H1 (cell line): Measurements from ENCODE around the gene SV2B. TPM values are rescaled to one million over a fixed set of nuclear protein-coding genes. Genes with fewer than 3 reads are reported as not detected.

ENCODE experiments used
- CHD1 ChIP-seq: IDR thresholded peaks from 2 replicates; pipeline ENCODE4 v1.6.1; 2012; ENCODE audit warnings: low read depth, low read length, improper control_type of control experiment
- CREB1 ChIP-seq: IDR thresholded peaks from 2 replicates; pipeline ENCODE4 v1.6.1; 2012; ENCODE audit warnings: inconsistent platforms
- CTBP2 ChIP-seq: IDR thresholded peaks from 2 replicates; pipeline ENCODE4 v1.7.0; 2011; ENCODE audit warnings: borderline replicate concordance, mild to moderate bottlenecking, moderate library complexity, mixed read lengths, low read length; ENCODE audit not compliant: insufficient read depth, insufficient read length
- CTCF ChIP-seq, 3 experiments: IDR thresholded peaks; 1 replicate in 2 of 3; 2 replicates in 1 of 3; pipeline versions ENCODE4 v1.5.1 to v1.6.1; 2011; ENCODE audit warnings: low read length in 3 of 3, mild to moderate bottlenecking in 3 of 3, inconsistent platforms in 2 of 3, low read depth in 1 of 3, moderate library complexity in 1 of 3; ENCODE audit not compliant: insufficient read depth in 1 of 3; ENCODE audit errors: control extremely low read depth in 1 of 3
- GABPA ChIP-seq: IDR thresholded peaks from 2 replicates; pipeline ENCODE4 v1.6.1; 2011; ENCODE audit warnings: mild to moderate bottlenecking, low read length, moderate library complexity, borderline replicate concordance; ENCODE audit not compliant: insufficient read depth
- ZNF274 ChIP-seq: IDR thresholded peaks from 2 replicates; pipeline ENCODE4 v1.7.0; 2012; ENCODE audit warnings: low read length, borderline replicate concordance; ENCODE audit errors: extremely low read depth
- polyA plus RNA-seq, 7 experiments: library from polyadenylated mRNA; depleted of rRNA in 3 of 7; stranded (reverse) in 5 of 7; unstranded in 2 of 7; fragments of >200 nt in 5 of 7; fragments of 200-250 nt in 2 of 7; gene quantifications; 1 replicate in 5 of 7; 2 replicates in 1 of 7; 4 replicates in 1 of 7; pipeline versions ENCODE4 v1.2.1 to v1.2.3, GENCODE V29; 2011 to 2013; ENCODE audit warnings: missing spikeins in 2 of 7, mixed read lengths in 2 of 7
- total RNA-seq: library from RNA; stranded (reverse); fragmentation: NEBNext Ultra II Directional; extraction: Animal tissue kit (Norgen Biotek cat#: 25700); gene quantifications from 2 replicates; pipeline ENCODE4 v1.2.1, GENCODE V29; 2021

The SV2B gene
- total and polyA plus RNA-seq, 2 of the 8 experiments (the other 6 are each of a cell fraction or from before 2014, with no cell fraction given), result 0.09 to 0.20 TPM

- TF ChIP-seq CTCF (IDR thresholded peaks at IDR 0.05; ENCODE audit: control extremely low read depth in 1 of 3, insufficient read depth in 1 of 3, low read depth in 1 of 3, low read length in 3 of 3) (no peak), CHD1 (no peak), GABPA (no peak), CREB1 (no peak), CTBP2 (no peak), ZNF274 (no peak)
Measured at GRCh38 chr15:91141097-91141496, 41.0 kb downstream of the SV2B start (continued).
